OCI-LY1 (cell line): ENCODE results near the gene BATF.

ENCODE experiments used
- CTCF ChIP-seq: fragments of 200-600 bp; sonication (generic), shearing (Covaris generic); IDR thresholded peaks from 2 replicates; pipeline ENCODE4 v1.5.1; 2017; ENCODE audit warnings: mild to moderate bottlenecking, antibody characterized with exemption, low read length, moderate library complexity, mixed read lengths
- EZH2 ChIP-seq: fragments of 200-600 bp; sonication (generic), shearing (Covaris generic); IDR thresholded peaks from 2 replicates; pipeline ENCODE4 v1.8.0; 2017; ENCODE audit warnings: borderline replicate concordance, mixed run types, mild to moderate bottlenecking, antibody characterized with exemption, low read length, moderate library complexity, mixed read lengths

GRCh38 chr14:75537071-75537470, 14.8 kb downstream of the BATF start:
- no peak for TF ChIP-seq CTCF
- no peak for TF ChIP-seq EZH2
